Upper lobe of right lung (tissue), 1 donor: Measurements from ENCODE around the gene NFASC. TPM values are rescaled to one million over a fixed set of nuclear protein-coding genes. Genes with fewer than 3 reads are reported as not detected.

ENCODE experiments used
- ATAC-seq: fragments of 200-7000 bp; cut with Tn5 transposase; one replicate; pipeline ENCODE4 v1.9.1; 2020; ENCODE audit warnings: mild to moderate bottlenecking, moderate library complexity
- DNase-seq: peaks from one replicate; pipeline ENCODE4 v3.0.0-alpha.2; 2020
- H3K27ac ChIP-seq: fragments of 200-600 bp; one replicate; pipeline ENCODE4 v1.8.0; 2022
- H3K27me3 ChIP-seq: fragments of 200-600 bp; one replicate; pipeline ENCODE4 v1.8.0; 2022; ENCODE audit warnings: mild to moderate bottlenecking
- H3K36me3 ChIP-seq: fragments of 200-600 bp; one replicate; pipeline ENCODE4 v1.8.0; 2022
- H3K4me1 ChIP-seq: fragments of 200-600 bp; one replicate; pipeline ENCODE4 v1.8.0; 2022
- H3K4me3 ChIP-seq: fragments of 200-600 bp; one replicate; pipeline ENCODE4 v1.8.0; 2022; ENCODE audit warnings: mild to moderate bottlenecking
- H3K9me3 ChIP-seq: fragments of 200-600 bp; one replicate; pipeline ENCODE4 v1.8.0; 2022
- intact Hi-C: fragments of 100-400 bp; cut with DNase I; formaldehyde crosslinking; loops from one replicate; pipeline ENCODE4 v1.11.0; 2022
- total RNA-seq: library from RNA; stranded (reverse); fragmentation: NEBNext Ultra II Directional; extraction: Animal tissue kit (Norgen Biotek cat#: 25700); gene quantifications from one replicate; pipeline ENCODE4 v1.2.1, GENCODE V29; 2021
- TF ChIP-seq, protein P1 (sequence below): fragments of 200-600 bp; IDR thresholded peaks from one replicate; pipeline ENCODE4 v1.8.0; 2022; ENCODE audit warnings: antibody characterized with exemption
- donor health status: DM: no; HTN: yes; CAD: no; lungs with severe emphysema.

Gene NFASC
- total RNA-seq, 1 donor from 2014 or later, result 24.1 TPM

- H3K27me3 ChIP-seq, result peaks cover 60% of the 10 kb centered on the region
- DNase-seq (no peak), ATAC-seq (peak; percentile 3)
- H3K4me1 ChIP-seq, result peaks cover 3% of the 10 kb centered on the region
- TF ChIP-seq, protein P1, sequence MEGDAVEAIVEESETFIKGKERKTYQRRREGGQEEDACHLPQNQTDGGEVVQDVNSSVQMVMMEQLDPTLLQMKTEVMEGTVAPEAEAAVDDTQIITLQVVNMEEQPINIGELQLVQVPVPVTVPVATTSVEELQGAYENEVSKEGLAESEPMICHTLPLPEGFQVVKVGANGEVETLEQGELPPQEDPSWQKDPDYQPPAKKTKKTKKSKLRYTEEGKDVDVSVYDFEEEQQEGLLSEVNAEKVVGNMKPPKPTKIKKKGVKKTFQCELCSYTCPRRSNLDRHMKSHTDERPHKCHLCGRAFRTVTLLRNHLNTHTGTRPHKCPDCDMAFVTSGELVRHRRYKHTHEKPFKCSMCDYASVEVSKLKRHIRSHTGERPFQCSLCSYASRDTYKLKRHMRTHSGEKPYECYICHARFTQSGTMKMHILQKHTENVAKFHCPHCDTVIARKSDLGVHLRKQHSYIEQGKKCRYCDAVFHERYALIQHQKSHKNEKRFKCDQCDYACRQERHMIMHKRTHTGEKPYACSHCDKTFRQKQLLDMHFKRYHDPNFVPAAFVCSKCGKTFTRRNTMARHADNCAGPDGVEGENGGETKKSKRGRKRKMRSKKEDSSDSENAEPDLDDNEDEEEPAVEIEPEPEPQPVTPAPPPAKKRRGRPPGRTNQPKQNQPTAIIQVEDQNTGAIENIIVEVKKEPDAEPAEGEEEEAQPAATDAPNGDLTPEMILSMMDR, result no peak
- no peaks in the 10 kb centered on the region for H3K9me3 ChIP-seq
- no peaks in the 10 kb centered on the region for H3K36me3 ChIP-seq
- intact Hi-C loops, result no loop called here
- H3K27ac ChIP-seq, result no peak within 1 kb of the TSS
- no peak within 1 kb of the TSS for H3K4me3 ChIP-seq
These were observed 172.5 kb downstream of the NFASC start, which contains the start of gene CNTN2 for GRCh38 chr1:205042911-205043806. TSS of gene CNTN2 (plus strand) at chr1:205043212. CDS start at chr1:205053186, 9,974 bp downstream.

GRCh38 chr1:205043866-205044265 lies 173.2 kb downstream of the NFASC start:
- intact Hi-C loops, result no loop called here
- Histone ChIP-seq H3K27ac (no peak overlapping the region), H3K27me3 (peaks cover 60% of the 10 kb centered on the region), H3K4me1 (peaks cover 3% of the 10 kb centered on the region), H3K4me3 (no peak overlapping the region), H3K9me3 (no peaks in the 10 kb centered on the region), H3K36me3 (no peaks in the 10 kb centered on the region)
- TF ChIP-seq, protein P1, result no peak
- ATAC-seq, result no peak
- DNase-seq, result no peak

DNA sequence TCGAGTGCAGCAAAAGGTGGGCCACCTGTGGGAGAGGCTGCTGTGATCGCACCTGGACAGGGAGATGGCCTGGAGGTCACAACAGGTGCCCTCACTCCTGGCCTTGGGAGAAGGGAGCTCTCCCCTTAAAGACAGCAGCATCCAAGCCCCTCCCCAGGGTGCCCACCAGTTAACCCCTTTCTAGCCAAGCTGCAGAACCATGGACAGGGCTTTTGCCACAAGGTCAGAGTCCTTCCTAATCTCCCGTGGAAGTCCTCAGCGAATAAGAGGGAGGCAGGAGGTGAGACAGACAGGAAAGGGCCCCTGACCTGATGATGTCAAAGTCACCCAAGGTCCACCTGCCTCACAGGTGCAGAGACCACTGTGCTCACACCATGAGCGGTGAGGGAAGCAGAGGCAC lies 174.1 kb downstream of the NFASC start:
- ATAC-seq (no peak), DNase-seq (no peak)
- Histone ChIP-seq H3K4me3 (no peak overlapping the region), H3K27me3 (peaks cover 60% of the 10 kb centered on the region), H3K4me1 (peaks cover 3% of the 10 kb centered on the region), H3K9me3 (no peaks in the 10 kb centered on the region), H3K27ac (no peak overlapping the region), H3K36me3 (no peaks in the 10 kb centered on the region)
- TF ChIP-seq, protein P1, result no peak
- intact Hi-C loops, result no loop called here

- H3K9me3 ChIP-seq, result no peaks in the 10 kb centered on the region
These were observed 174.5 kb downstream of the NFASC start for GRCh38 chr1:205045146-205045545.

GRCh38 chr1:205046870-205047269 lies 176.2 kb downstream of the NFASC start:
- no peak for ATAC-seq
- Histone ChIP-seq H3K27me3 (peaks cover 52% of the 10 kb centered on the region), H3K9me3 (no peaks in the 10 kb centered on the region), H3K27ac (no peak overlapping the region), H3K36me3 (no peaks in the 10 kb centered on the region), H3K4me3 (no peak overlapping the region), H3K4me1 (peaks cover 3% of the 10 kb centered on the region)
- intact Hi-C loops, result no loop called here
- no peak for DNase-seq
- TF ChIP-seq, protein P1, result no peak

More at GRCh38 chr1:205045146-205045545, 174.5 kb downstream of the NFASC start:
- TF ChIP-seq, protein P1, result no peak
- H3K27ac ChIP-seq, result no peak overlapping the region
- no peak for ATAC-seq
- no peaks in the 10 kb centered on the region for H3K36me3 ChIP-seq
- no peak for DNase-seq
- H3K27me3 ChIP-seq, result peaks cover 60% of the 10 kb centered on the region
- peaks cover 3% of the 10 kb centered on the region for H3K4me1 ChIP-seq
- H3K4me3 ChIP-seq, result no peak overlapping the region
- intact Hi-C loops, result no loop called here
